ENCODE results near the gene TM4SF4.

TM4SF4 gene

GRCh38 chr3:149480326-149481017, 6.0 kb downstream of the TM4SF4 start (continued):
- TF ChIP-seq ZNF311 (tag by site-specific recombination; IDR thresholded peaks at IDR 0.05; ENCODE audit: borderline replicate concordance) (no peak), ZNF791 (tag by site-specific recombination; IDR thresholded peaks at IDR 0.05) (no peak), ZSCAN23 (tag by site-specific recombination; IDR thresholded peaks at IDR 0.05) (no peak), ZNF843 (tag by site-specific recombination; IDR thresholded peaks at IDR 0.05) (no peak), ZNF354C (tag by site-specific recombination; IDR thresholded peaks at IDR 0.05; ENCODE audit: borderline replicate concordance, low read depth) (no peak), ZNF654 (tag by site-specific recombination; IDR thresholded peaks at IDR 0.05; ENCODE audit: low read depth) (peak; percentile 60), GLIS2 (tag by site-specific recombination; IDR thresholded peaks at IDR 0.05) (no peak), ZNF777 (tag by site-specific recombination; IDR thresholded peaks at IDR 0.05; ENCODE audit: borderline replicate concordance) (no peak)

GRCh38 chr3:149481056-149481455, 6.6 kb downstream of the TM4SF4 start:
- Histone ChIP-seq H3K4me3 (ENCODE audit: low read depth, low read length) (no peak overlapping the region), H3K36me3 (ENCODE audit: control insufficient read depth in 2 of 2, insufficient read depth in 1 of 2, low read length in 2 of 2) (no peaks in the 10 kb centered on the region), H3K9me3 (ENCODE audit: control insufficient read depth, insufficient read depth, low read depth, low read length) (no peaks in the 10 kb centered on the region), H3K4me1 (ENCODE audit: control insufficient read depth, insufficient read depth, low read length) (no peaks in the 10 kb centered on the region), H3K27ac (ENCODE audit: extremely low read depth, low read depth, low read length) (no peak overlapping the region)
- CTCF ChIA-PET = interaction anchor here (0.6 to 2.5 kb wide), 23 partner anchors 9 to 1425 kb away, joined by 3 to 13 read pairs (median 3); no protein-coding TSS in a partner anchor
- POLR2A ChIA-PET = no interaction called here
- TF ChIP-seq ZNF140 (tag by site-specific recombination; IDR thresholded peaks at IDR 0.05) (no peak), ZNF670 (tag by site-specific recombination; IDR thresholded peaks at IDR 0.05; ENCODE audit: low read depth) (no peak), AEBP2 (tag by site-specific recombination; IDR thresholded peaks at IDR 0.05; ENCODE audit: borderline replicate concordance) (no peak), EGR2 (tag by site-specific recombination; IDR thresholded peaks at IDR 0.05; ENCODE audit: low read depth) (no peak), ZBTB6 (tag by site-specific recombination; IDR thresholded peaks at IDR 0.05) (no peak), ZNF335 (tag by site-specific recombination; conservative IDR thresholded peaks at IDR 0.05) (no peak), ZNF660 (tag by site-specific recombination; IDR thresholded peaks at IDR 0.05) (no peak), ZNF157 (tag by site-specific recombination; IDR thresholded peaks at IDR 0.05) (no peak), ZBTB10 (tag by site-specific recombination; IDR thresholded peaks at IDR 0.05) (no peak), ZNF394 (tag by site-specific recombination; IDR thresholded peaks at IDR 0.05; ENCODE audit: borderline replicate concordance) (no peak), ZNF701 (tag by site-specific recombination; IDR thresholded peaks at IDR 0.05) (no peak), ZNF146 (tag by site-specific recombination; IDR thresholded peaks at IDR 0.05) (no peak), ZNF692 (tag by site-specific recombination; IDR thresholded peaks at IDR 0.05) (no peak), OSR2 (tag by site-specific recombination; IDR thresholded peaks at IDR 0.05) (no peak)
